Measurements from ENCODE around the gene TUFM. TPM values are rescaled to one million over a fixed set of nuclear protein-coding genes. Genes with fewer than 3 reads are reported as not detected.

The TUFM gene
- total and polyA plus RNA-seq, 2 of the 8 experiments (the other 6 are each of a cell fraction or from before 2014, with no cell fraction given): 216 to 249 TPM

DNA sequence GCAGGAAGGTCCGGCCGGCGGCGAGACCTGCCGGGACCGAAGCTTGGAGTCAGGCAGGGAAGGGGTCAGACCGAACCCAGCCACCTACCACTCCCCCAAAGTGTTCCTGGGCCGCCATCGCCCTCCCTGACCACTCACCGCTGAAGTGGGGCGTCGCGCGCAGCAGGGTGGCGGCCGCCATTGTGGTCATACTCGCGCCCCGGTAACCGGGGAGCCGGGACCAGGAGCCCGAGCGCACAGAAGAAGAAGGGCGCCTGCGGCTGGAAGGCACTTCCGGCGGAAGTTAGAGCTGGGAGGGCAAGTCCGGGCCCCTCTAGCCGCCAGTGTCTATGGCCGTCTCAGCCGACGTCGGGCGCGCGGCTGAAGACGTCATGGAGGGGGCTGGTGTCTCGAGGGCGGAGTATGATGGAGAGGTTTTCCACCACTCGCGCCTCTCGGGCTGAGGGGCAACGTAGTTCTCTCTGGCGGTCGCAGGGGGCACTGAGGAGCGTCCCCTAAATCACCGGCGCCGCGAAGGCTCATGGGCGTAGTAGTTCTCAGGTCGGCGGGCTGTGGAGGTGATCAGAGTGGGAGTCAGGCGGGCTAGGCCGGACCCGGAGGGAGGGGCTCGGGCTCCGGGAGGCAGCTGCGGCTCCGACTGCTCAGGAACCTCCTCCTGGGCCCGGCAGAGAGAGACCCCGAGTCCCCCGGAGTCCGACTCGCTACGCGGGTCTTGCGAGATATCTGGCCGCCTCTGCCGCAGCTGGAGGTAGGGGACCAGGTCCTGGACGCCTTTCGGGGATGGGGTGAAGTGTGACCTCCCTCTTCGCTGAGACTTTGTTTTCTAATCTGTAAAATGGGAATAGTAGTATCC, at the start of gene TUFM (continued):
- TF ChIP-seq PHF8 (conservative IDR thresholded peaks at IDR 0.05; ENCODE audit: low read depth, low read length): peak; percentile 81
- TF ChIP-seq NANOG (IDR thresholded peaks at IDR 0.05; ENCODE audit: insufficient read depth, low read depth, low read length, poor library complexity, severe bottlenecking): peak; percentile 12
- TF ChIP-seq, protein P1, sequence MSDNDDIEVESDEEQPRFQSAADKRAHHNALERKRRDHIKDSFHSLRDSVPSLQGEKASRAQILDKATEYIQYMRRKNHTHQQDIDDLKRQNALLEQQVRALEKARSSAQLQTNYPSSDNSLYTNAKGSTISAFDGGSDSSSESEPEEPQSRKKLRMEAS (IDR thresholded peaks at IDR 0.05): peak; percentile 41; the same call in 1 of the 2 replicates
- peak; percentile 10 for TF ChIP-seq SAP30 (IDR thresholded peaks at IDR 0.05; ENCODE audit: insufficient read depth, insufficient replicate concordance, low read length)
- TF ChIP-seq RXRA (IDR thresholded peaks at IDR 0.05; ENCODE audit: insufficient read depth, low read depth, low read length): no peak
- TF ChIP-seq KDM5A (IDR thresholded peaks at IDR 0.05; ENCODE audit: low read length): peak; percentile 88
- TF ChIP-seq SP2 (IDR thresholded peaks at IDR 0.05; ENCODE audit: low read length): peak; percentile 95
- peak; percentile 99 for TF ChIP-seq GABPA (IDR thresholded peaks at IDR 0.05; ENCODE audit: borderline replicate concordance, insufficient read depth, low read length)
- TF ChIP-seq BACH1 (IDR thresholded peaks at IDR 0.05; ENCODE audit: low read length): peak; percentile 80; the same call in 1 of the 2 replicates
- TF ChIP-seq BRCA1 (IDR thresholded peaks at IDR 0.05; ENCODE audit: low read depth, low read length): no peak
- peak; percentile 93 for TF ChIP-seq EGR1 (IDR thresholded peaks at IDR 0.05; ENCODE audit: borderline replicate concordance, low read depth, low read length)
- peak; percentile 69 for TF ChIP-seq SP1 (IDR thresholded peaks at IDR 0.05; ENCODE audit: low read depth, low read length)
- TF ChIP-seq JUN (IDR thresholded peaks at IDR 0.05; ENCODE audit: low read depth, low read length): no peak
- peak; percentile 95 for TF ChIP-seq YY1 (IDR thresholded peaks at IDR 0.05; ENCODE audit: low read depth, low read length)
- TF ChIP-seq, protein P2, sequence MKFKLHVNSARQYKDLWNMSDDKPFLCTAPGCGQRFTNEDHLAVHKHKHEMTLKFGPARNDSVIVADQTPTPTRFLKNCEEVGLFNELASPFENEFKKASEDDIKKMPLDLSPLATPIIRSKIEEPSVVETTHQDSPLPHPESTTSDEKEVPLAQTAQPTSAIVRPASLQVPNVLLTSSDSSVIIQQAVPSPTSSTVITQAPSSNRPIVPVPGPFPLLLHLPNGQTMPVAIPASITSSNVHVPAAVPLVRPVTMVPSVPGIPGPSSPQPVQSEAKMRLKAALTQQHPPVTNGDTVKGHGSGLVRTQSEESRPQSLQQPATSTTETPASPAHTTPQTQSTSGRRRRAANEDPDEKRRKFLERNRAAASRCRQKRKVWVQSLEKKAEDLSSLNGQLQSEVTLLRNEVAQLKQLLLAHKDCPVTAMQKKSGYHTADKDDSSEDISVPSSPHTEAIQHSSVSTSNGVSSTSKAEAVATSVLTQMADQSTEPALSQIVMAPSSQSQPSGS (IDR thresholded peaks at IDR 0.05; ENCODE audit: low read length): 0 out of 2 replicates have a peak, but pooled peaks have one; percentile 62
- TF ChIP-seq ASH2L (IDR thresholded peaks at IDR 0.05; ENCODE audit: low read length): peak; percentile 71
- TF ChIP-seq HDAC6 (IDR thresholded peaks at IDR 0.05; ENCODE audit: low read depth, low read length): no peak
- TF ChIP-seq TAF7 (optimal IDR thresholded peaks at IDR 0.05; ENCODE audit: borderline replicate concordance, low read depth, low read length): peak; percentile 59
- TF ChIP-seq, protein P3, sequence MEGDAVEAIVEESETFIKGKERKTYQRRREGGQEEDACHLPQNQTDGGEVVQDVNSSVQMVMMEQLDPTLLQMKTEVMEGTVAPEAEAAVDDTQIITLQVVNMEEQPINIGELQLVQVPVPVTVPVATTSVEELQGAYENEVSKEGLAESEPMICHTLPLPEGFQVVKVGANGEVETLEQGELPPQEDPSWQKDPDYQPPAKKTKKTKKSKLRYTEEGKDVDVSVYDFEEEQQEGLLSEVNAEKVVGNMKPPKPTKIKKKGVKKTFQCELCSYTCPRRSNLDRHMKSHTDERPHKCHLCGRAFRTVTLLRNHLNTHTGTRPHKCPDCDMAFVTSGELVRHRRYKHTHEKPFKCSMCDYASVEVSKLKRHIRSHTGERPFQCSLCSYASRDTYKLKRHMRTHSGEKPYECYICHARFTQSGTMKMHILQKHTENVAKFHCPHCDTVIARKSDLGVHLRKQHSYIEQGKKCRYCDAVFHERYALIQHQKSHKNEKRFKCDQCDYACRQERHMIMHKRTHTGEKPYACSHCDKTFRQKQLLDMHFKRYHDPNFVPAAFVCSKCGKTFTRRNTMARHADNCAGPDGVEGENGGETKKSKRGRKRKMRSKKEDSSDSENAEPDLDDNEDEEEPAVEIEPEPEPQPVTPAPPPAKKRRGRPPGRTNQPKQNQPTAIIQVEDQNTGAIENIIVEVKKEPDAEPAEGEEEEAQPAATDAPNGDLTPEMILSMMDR (IDR thresholded peaks at IDR 0.05; ENCODE audit: control extremely low read depth in 1 of 3, insufficient read depth in 1 of 3, low read depth in 1 of 3, low read length in 3 of 3): peak; percentile 83 to 93 (median 86)

All from H1 (cell line).